Spleen (tissue), 7 donors: ENCODE results near the gene THOC3.
"Not testable (repeated sequence)": the region's sequence is repeated elsewhere in the genome, so short reads cannot be mapped to it uniquely, and the experiment has no call there.

Experiments
- CTCF ChIP-seq, 11 experiments: fragments of 200-600 bp in 7 of 11; fragments of 450-650 bp in 4 of 11; sonication (generic) in 4 of 11; IDR thresholded peaks in 8 of 11; conservative IDR thresholded peaks in 3 of 11; 1 replicate in 7 of 11; 2 replicates in 4 of 11; pipeline versions ENCODE4 v1.4.0 to v1.8.0; 2016 to 2021; ENCODE audit warnings: antibody characterized with exemption in 11 of 11, inconsistent platforms in 4 of 11, mild to moderate bottlenecking in 1 of 11
- POLR2A ChIP-seq, 3 donors: fragments of 450-650 bp; IDR thresholded peaks; one replicate each; pipeline ENCODE4 v1.5.1; 2017; ENCODE audit warnings: antibody characterized with exemption in 3 of 3, mild to moderate bottlenecking in 1 of 3
- POLR2AphosphoS5 ChIP-seq, 3 donors: sonication (generic); formaldehyde crosslinking; IDR thresholded peaks; one replicate each; pipeline ENCODE4 v1.5.1; 2017; ENCODE audit warnings: antibody characterized with exemption in 3 of 3
- donor health status: DM: no; HTN: no; CAD: no; lungs with moderate emphysema.
- donor health status: DM: no; HTN: no; CAD: no.
- donor health status: DM: no; HTN: no; CAD: no.

GRCh38 chr5:175948329-175949108 is 19.6 kb downstream of the THOC3 start:
- not testable (repeated sequence) for TF ChIP-seq CTCF (IDR thresholded peaks at IDR 0.05 in 8 of 11, conservative IDR thresholded peaks at IDR 0.05 in 3 of 11); POLR2A (IDR thresholded peaks at IDR 0.05); POLR2AphosphoS5 (IDR thresholded peaks at IDR 0.05)
